Thymus (tissue), 11 donors: Measurements from ENCODE around the gene TTC7B. TPM values are rescaled to one million over a fixed set of nuclear protein-coding genes. Genes with fewer than 3 reads are reported as not detected.

Source experiments
- DNase-seq, 9 donors: peaks; one replicate each; pipeline ENCODE4 v3.0.0-alpha.2; 2013; ENCODE audit warnings: low spot score in 9 of 9, low read depth in 6 of 9, missing footprints in 1 of 9
- H3K27ac ChIP-seq, 2 donors: one replicate each; pipeline ENCODE4 v1.5.1; 2013; ENCODE audit warnings: control low read depth in 1 of 2, low read depth in 1 of 2, low read length in 1 of 2, mild to moderate bottlenecking in 1 of 2, moderate library complexity in 1 of 2
- H3K27me3 ChIP-seq, 2 donors: one replicate each; pipeline ENCODE4 v1.5.1; 2013; ENCODE audit warnings: low read length in 1 of 2; ENCODE audit not compliant: control insufficient read depth in 2 of 2, insufficient read depth in 1 of 2
- H3K36me3 ChIP-seq, 2 donors: one replicate each; pipeline ENCODE4 v1.5.1; 2013; ENCODE audit warnings: low read length in 1 of 2, mild to moderate bottlenecking in 1 of 2, moderate library complexity in 1 of 2; ENCODE audit not compliant: control insufficient read depth in 2 of 2, insufficient read depth in 2 of 2
- H3K4me1 ChIP-seq, 2 donors: one replicate each; pipeline ENCODE4 v1.5.1; 2013; ENCODE audit warnings: low read length in 2 of 2; ENCODE audit not compliant: control insufficient read depth in 2 of 2, insufficient read depth in 2 of 2
- H3K4me3 ChIP-seq, 2 donors: one replicate each; pipeline ENCODE4 v1.5.1; 2013; ENCODE audit warnings: low read length in 2 of 2, control low read depth in 1 of 2, mild to moderate bottlenecking in 1 of 2
- H3K9me3 ChIP-seq, 2 donors: one replicate each; pipeline ENCODE4 v1.5.1; 2013; ENCODE audit warnings: low read length in 1 of 2, mild to moderate bottlenecking in 1 of 2; ENCODE audit not compliant: control insufficient read depth in 2 of 2, insufficient read depth in 1 of 2
- WGBS: extraction: QIAGEN DNeasy Blood & Tissue Kit; methylation state at CpG from one replicate; pipeline ENCODE4 v1.1.7; 2013; 5-methylcytosine and 5-hydroxymethylcytosine counted together
- polyA plus RNA-seq: library from polyadenylated mRNA; stranded (reverse); fragments of 200-250 nt; gene quantifications from one replicate; pipeline ENCODE4 v1.2.3, GENCODE V29; 2013
- total RNA-seq: library from RNA; stranded (reverse); fragments of 120-200 nt; gene quantifications from one replicate; pipeline ENCODE4 v1.2.4, GENCODE V29; 2013
- donor health status: healthy.

Gene TTC7B
- total and polyA plus RNA-seq, 2 donors: 3.2 to 5.6 TPM

DNA sequence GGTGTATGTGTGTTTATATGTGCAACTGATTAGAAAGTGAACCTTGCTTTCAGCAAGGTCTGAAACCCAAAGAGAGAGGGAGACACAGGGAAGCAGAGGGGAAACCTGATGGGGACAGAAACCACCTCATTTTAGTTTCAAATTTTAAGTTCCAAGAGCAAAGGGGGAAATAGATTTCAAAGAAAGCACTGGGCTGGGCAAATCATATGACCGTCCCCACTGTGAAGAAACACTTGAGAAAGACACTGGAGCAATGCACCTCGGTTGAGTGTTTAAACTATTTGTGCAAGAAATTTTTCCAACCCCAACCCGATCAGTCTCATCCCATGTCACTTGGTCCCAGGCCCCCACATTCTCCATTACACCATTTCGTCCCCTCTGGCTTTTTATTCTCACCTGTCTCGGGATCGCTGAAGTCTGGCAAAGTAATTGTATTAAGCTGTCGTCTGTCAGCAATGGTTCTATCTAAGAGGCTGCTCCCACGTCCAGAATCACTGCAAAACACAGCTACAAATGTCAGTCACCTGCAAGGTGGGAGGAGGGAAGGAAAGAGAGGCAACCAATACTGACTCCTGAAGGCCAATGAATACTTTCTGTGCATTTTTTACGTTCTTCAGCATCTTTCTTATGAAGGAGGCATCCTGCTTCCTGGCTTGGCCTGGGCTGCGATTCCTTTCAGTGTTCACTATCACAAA is 205.7 kb downstream of the TTC7B start:
- DNase-seq: no peak
- Histone ChIP-seq H3K27me3 (no peaks in the 10 kb centered on the region), H3K4me3 (no peak overlapping the region), H3K9me3 (no peaks in the 10 kb centered on the region), H3K27ac (no peak overlapping the region), H3K4me1 (peaks cover 0 to 2% of the 10 kb centered on the region in 2 donors), H3K36me3 (no peaks in the 10 kb centered on the region)
- 95% methylated on average over 10 of the region's 10 CpGs for WGBS

DNA sequence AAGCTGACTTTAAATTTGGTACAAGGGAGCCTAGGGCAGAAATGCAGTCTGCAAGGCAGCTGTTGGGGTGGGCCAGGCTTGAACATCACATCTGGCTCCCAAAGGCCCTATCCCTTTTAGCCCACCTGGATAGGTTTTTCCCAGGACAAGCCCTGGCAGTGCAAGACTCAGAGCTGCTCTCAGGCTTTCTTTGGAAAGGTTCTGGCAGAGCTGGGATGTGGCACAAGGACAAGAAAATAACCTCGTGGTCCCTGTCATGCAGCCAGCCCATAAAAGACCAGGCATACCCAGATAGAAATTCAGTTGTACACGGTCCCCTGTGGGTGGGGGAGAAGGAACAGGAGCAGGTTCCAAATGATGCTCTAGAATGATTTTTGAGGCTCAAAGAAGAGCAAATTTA is 206.9 kb downstream of the TTC7B start:
- no peak for DNase-seq

DNA sequence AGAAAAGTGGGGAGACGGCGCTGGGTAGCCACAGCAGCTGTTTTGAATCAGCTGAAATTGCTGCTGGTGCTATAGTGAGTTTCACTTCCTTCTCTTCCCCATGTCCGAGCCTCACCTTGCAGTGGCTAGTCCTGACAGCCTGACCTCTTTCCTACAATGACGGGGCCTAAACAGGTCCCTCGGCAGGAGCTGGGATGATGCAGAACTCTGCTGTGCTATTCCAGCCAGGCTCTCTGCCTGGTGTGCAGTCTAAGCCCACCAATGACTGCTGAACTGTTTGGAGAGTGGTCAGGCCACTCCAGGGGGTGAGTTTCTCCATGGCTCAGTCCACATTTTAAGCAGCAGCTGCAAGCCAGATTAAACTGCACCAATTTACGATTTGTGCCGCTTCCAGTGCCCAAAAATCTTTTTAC is 207.3 kb downstream of the TTC7B start:
- Histone ChIP-seq H3K27me3 (no peaks in the 10 kb centered on the region), H3K27ac (no peak overlapping the region), H3K9me3 (no peaks in the 10 kb centered on the region), H3K4me3 (no peak overlapping the region), H3K4me1 (peaks cover 0 to 2% of the 10 kb centered on the region in 2 donors), H3K36me3 (no peaks in the 10 kb centered on the region)
- DNase-seq: no peak
- WGBS: 83% methylated on average over 7 of the region's 7 CpGs

More for the DNA sequence above, 206.9 kb downstream of the TTC7B start:
- Histone ChIP-seq H3K4me3 (no peak overlapping the region), H3K36me3 (no peaks in the 10 kb centered on the region), H3K27ac (no peak overlapping the region), H3K9me3 (no peaks in the 10 kb centered on the region), H3K4me1 (peaks cover 0 to 2% of the 10 kb centered on the region in 2 donors), H3K27me3 (no peaks in the 10 kb centered on the region)
- WGBS: 93% methylated on average over 2 of the region's 2 CpGs

DNA sequence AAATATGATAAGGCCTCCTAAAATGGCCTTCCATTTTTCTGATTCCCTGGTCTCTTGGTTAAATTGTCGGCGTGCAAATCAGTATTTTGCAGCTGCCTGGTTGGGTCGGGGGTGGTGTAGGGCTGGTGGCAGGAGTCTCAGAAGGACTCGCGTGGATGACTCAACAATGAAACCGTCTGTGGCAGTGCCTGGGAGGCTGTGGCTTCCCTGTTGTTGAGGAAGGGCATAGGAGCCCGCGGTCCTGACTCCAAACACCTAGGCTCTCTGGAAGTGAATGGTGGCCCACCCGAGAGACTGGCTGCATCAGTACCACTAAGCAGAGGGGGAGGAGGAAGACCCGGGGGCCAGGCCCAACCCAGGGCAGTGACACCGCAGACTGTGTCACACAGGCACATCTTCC is 207.9 kb downstream of the TTC7B start:
- Histone ChIP-seq H3K9me3 (no peaks in the 10 kb centered on the region), H3K27me3 (no peaks in the 10 kb centered on the region), H3K27ac (no peak overlapping the region), H3K4me1 (peaks cover 0 to 2% of the 10 kb centered on the region in 2 donors), H3K36me3 (no peaks in the 10 kb centered on the region), H3K4me3 (no peak overlapping the region)
- 89% methylated on average over 11 of the region's 11 CpGs for WGBS
- DNase-seq: no peak

DNA sequence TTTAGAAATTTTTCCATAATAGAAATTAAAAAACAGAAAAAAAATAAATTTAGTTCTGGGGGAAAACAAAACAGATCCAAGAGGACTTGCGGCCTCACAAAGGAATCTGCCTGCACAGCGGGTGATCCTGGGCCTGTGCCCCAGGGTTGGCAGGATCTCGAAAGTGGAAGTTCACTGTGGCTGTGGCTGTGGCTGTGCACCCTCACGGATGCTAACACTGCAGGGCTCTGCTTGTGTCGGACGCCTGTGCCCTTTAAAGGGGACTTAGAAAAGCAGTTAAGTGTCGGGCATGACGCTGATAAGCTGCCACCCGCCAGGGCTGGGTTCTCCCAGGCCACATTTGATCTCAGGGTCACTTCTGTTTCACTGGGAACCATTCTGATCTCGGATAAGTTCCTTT is 209.1 kb downstream of the TTC7B start:
- H3K27ac ChIP-seq: no peak overlapping the region
- no peaks in the 10 kb centered on the region for H3K27me3 ChIP-seq
- no peak overlapping the region for H3K4me3 ChIP-seq
- peaks cover 0 to 2% of the 10 kb centered on the region in 2 donors for H3K4me1 ChIP-seq
- WGBS: 96% methylated on average over 10 of the region's 10 CpGs
- no peaks in the 10 kb centered on the region for H3K9me3 ChIP-seq
- H3K36me3 ChIP-seq: no peaks in the 10 kb centered on the region
- DNase-seq: no peak

DNA sequence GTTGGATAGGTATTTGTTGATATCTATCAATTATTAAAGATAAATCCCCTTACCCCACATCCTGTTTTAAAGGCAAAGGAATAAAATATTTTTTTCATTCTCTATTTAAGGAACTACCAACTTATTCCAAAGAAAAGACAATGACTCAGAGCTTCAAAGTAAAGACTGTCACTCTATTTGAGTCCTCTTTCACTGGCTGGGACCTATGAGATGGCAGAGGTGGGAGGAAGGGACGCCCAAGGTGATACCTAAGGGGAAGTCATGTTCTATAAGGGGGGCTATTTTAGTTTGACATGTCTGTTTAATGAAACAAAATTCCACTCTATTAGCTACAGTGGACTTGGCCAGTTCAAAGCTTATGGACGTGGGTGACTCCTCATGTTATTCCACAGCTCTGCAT is 209.8 kb downstream of the TTC7B start:
- 94% methylated on average over 2 of the region's 2 CpGs for WGBS
- peaks cover 0 to 1% of the 10 kb centered on the region in 2 donors for H3K4me1 ChIP-seq
- H3K36me3 ChIP-seq: no peaks in the 10 kb centered on the region
- H3K9me3 ChIP-seq: no peaks in the 10 kb centered on the region
- no peak overlapping the region for H3K27ac ChIP-seq
- H3K4me3 ChIP-seq: no peak overlapping the region
- H3K27me3 ChIP-seq: no peaks in the 10 kb centered on the region
- no peak for DNase-seq

DNA sequence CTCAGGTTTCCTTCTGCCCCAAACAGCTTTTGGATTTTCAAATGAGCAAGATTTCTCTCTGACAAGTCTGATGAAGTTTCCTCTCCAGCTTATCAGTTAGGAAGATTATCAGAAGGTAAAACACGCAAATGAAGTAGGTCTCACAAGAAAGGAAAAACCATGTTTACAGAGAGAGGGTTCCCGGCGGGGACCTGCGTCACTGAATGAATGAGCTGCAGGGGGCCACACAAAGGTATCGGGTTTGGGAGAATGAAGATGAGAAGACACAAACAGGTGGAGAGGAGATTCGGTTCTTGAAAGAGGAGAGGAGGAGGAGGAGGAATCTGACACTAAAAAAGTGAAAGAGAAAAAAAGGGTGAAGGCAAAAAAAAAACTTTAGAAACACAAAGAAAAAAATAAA is 210.8 kb downstream of the TTC7B start:
- no peak overlapping the region for H3K4me3 ChIP-seq
- H3K27me3 ChIP-seq: no peaks in the 10 kb centered on the region
- no peaks in the 10 kb centered on the region for H3K4me1 ChIP-seq
- no peaks in the 10 kb centered on the region for H3K9me3 ChIP-seq
- WGBS: 67% methylated on average over 6 of the region's 6 CpGs
- no peaks in the 10 kb centered on the region for H3K36me3 ChIP-seq
- no peak for DNase-seq
- H3K27ac ChIP-seq: no peak overlapping the region

DNA sequence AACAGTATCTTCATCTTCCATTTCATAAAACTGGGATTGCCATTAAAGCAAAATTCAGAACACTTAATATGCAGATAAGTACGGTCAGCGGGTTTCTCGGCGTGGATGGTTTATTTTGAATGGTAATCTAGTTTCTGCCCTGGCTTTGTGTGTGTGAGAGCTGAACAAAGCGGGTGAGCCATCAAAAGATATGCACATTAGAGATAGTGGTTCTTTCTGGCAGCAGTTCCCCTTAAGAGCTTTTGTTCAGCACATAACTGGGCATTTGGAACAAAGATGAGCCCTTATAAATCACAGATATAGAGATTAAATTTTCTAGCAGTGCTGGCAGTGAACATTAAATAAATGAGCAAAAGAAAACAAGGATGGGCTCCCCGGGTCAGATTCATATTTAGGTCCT is 211.9 kb downstream of the TTC7B start:
- no peaks in the 10 kb centered on the region for H3K4me1 ChIP-seq
- 98% methylated on average over 6 of the region's 6 CpGs for WGBS
- H3K36me3 ChIP-seq: no peaks in the 10 kb centered on the region
- no peaks in the 10 kb centered on the region for H3K27me3 ChIP-seq
- H3K9me3 ChIP-seq: no peaks in the 10 kb centered on the region
- no peak for DNase-seq
- H3K4me3 ChIP-seq: no peak overlapping the region
- H3K27ac ChIP-seq: no peak overlapping the region

DNA sequence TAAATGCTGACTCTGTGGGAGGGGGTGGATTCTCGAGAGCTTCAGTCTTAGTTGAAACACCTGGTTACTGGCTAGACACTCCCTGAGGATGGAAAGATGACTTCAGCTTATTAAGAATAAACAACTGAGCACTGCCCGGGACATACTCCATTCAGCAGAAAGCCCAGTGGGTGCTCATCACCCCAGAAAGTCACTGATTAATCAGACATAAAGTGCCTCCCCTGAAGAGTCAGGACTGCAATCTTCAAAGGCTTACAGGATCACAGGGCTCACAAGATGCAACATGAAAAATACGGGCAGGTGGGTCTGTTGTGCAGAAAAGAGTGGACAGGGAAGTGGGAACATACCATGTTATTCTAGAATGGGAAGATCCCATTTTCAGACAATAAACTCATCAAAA is 212.4 kb downstream of the TTC7B start:
- no peak for DNase-seq
- Histone ChIP-seq H3K4me1 (no peaks in the 10 kb centered on the region), H3K4me3 (no peak overlapping the region), H3K27me3 (no peaks in the 10 kb centered on the region), H3K9me3 (no peaks in the 10 kb centered on the region), H3K36me3 (no peaks in the 10 kb centered on the region), H3K27ac (no peak overlapping the region)
- WGBS: 96% methylated on average over 3 of the region's 3 CpGs
